GM12891 (cell line): ENCODE data around the gene ARHGEF9.
"Not testable (repeated sequence)": the region's sequence is repeated elsewhere in the genome, so short reads cannot be mapped to it uniquely, and the experiment has no call there.

Experiments
- DNase-seq: peaks from one replicate; pipeline ENCODE4 v3.0.0; 2011; ENCODE audit warnings: low spot score; ENCODE audit not compliant: insufficient read length
- FAIRE-seq: peaks from 2 replicates; lab custom pipeline; 2011; peaks lifted over from hg19 to GRCh38; lab: Jason Lieb, UNC
- PAX5 ChIP-seq: IDR thresholded peaks from 2 replicates; pipeline ENCODE4 v1.6.1; 2011; ENCODE audit warnings: low read length, moderate library complexity, mild to moderate bottlenecking; ENCODE audit not compliant: insufficient read depth, severe bottlenecking
- POLR2A ChIP-seq: IDR thresholded peaks from 2 replicates; pipeline ENCODE4 v1.6.1; 2011; ENCODE audit warnings: low read depth, low read length, control low read depth
- POLR2AphosphoS5 ChIP-seq: IDR thresholded peaks from 2 replicates; pipeline ENCODE4 v1.6.1; 2011; ENCODE audit warnings: low read depth, low read length, control low read depth
- POU2F2 ChIP-seq: IDR thresholded peaks from 2 replicates; pipeline ENCODE4 v1.6.1; 2011; ENCODE audit warnings: low read depth, mild to moderate bottlenecking, control low read depth, low read length, moderate library complexity
- SPI1 ChIP-seq: IDR thresholded peaks from 2 replicates; pipeline ENCODE4 v1.6.1; 2011; ENCODE audit warnings: low read depth, low read length, control low read depth
- TAF1 ChIP-seq: IDR thresholded peaks from 2 replicates; pipeline ENCODE4 v1.6.1; 2011; ENCODE audit warnings: low read depth, low read length, control low read depth

Gene ARHGEF9

DNA sequence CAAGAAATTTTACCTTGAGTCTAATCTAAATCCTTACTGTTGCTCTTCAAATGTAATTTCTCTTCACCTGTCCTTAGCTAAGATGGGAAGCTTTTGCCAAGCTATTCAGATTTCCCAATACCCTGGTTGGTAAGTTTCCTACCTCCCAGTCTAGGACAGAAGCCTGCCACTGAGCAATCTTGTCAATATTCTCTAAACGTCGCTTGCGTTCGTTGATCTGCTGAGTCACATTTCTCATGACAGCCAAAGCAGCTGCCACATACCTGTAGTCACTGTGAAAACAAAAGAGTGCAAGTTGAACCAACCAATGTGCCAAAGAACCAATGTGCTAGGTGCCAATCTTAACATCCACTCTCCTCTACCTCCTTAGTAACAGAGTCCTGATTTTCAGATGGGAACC is 111.1 kb downstream of the ARHGEF9 start:
- FAIRE-seq (no peak), DNase-seq (no peak)
- TF ChIP-seq POU2F2 (no peak), TAF1 (no peak), POLR2AphosphoS5 (no peak), POLR2A (no peak), SPI1 (no peak), PAX5 (no peak)

DNA sequence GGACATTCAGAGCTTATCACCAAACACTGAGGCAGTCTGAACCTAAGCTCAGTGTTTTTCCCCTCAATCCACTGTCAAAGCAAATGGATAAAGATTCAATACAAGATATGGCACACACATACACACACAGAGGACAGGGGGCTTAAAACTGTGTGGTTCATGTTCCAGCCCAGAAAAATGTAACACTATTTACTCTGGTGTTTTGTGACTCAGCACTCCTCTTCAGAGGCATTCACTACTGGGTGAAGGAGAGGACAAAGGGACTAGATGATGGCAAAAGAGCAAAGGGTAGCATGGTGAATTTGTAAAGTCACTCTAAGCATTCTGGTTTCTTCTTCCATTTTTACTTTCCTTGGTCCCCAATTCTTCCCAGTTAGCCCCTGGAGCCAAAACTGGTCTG is 120.3 kb downstream of the ARHGEF9 start:
- no peak for TF ChIP-seq PAX5
- TF ChIP-seq POU2F2 = no peak
- TF ChIP-seq SPI1 = no peak
- TF ChIP-seq POLR2A = no peak
- no peak for TF ChIP-seq POLR2AphosphoS5
- TF ChIP-seq TAF1 = no peak
- DNase-seq = no peak
- no peak for FAIRE-seq

DNA sequence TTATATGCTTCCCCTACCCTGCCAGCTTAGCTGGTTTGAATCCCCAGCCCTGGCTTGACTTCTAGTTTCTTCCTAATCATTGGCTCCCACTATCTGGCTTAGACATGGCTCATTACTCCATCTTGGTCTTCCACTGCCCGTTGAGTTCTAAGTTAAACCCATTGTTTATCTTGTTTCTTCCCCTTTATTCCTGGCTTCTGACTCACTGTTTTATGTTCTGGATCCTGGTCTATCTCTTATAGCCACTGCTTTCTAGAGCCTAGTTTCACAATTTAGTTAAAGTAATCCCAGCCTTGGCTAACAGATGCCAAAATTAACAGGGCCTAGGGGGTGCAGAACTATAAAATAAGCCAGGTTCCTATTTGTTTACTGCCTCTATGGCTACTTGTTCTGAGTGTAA is 120.9 kb downstream of the ARHGEF9 start:
- FAIRE-seq (no peak), DNase-seq (no peak)
- TF ChIP-seq POU2F2 = no peak
- TF ChIP-seq TAF1 = no peak
- TF ChIP-seq POLR2AphosphoS5 = no peak
- no peak for TF ChIP-seq POLR2A
- TF ChIP-seq SPI1 = no peak
- TF ChIP-seq PAX5 = no peak

DNA sequence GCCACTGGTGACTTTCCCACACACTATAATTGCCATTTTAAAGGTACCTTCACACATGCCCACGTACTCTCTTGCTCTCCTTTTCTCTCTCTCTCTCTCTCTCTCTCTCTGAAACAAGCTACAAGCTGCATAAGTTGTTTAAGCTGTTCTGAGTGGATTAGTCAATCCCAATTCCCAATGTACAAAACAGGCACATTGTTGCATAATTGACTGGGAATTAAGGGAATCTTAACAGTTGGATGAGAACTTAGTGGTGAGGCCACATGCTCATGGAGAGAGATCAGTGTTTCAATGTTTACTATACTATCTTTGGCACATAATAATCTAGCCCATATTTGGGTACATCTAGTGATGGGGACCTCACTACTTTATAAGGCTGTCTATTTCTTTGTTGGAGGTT is 123.3 kb downstream of the ARHGEF9 start:
- TF ChIP-seq POLR2A = no peak
- no peak for TF ChIP-seq POU2F2
- TF ChIP-seq TAF1 = no peak
- no peak for TF ChIP-seq PAX5
- no peak for TF ChIP-seq SPI1
- no peak for TF ChIP-seq POLR2AphosphoS5
- FAIRE-seq (no peak), DNase-seq (no peak)

DNA sequence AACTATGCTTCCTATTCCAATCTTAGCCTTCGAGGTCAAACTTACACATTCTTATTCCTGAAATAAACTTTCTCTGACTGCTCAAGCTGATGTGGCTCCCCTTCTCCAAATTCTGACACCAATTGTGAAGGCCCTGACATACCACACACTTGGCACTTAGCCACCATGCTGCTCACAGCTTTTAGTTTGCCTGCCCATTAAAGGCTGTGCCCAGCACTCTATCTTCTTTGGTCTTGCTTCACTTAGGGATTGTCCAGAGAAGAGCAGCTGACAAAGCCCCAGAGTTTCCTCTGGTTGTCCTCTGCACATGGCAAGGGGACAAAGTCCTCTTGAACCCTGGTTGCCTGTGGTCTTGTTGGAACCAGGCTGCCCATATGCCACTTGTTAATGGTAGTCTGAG is 126.1 kb downstream of the ARHGEF9 start:
- no peak for FAIRE-seq
- TF ChIP-seq PAX5 = no peak
- TF ChIP-seq POLR2AphosphoS5 = no peak
- no peak for TF ChIP-seq POU2F2
- no peak for TF ChIP-seq POLR2A
- no peak for TF ChIP-seq SPI1
- TF ChIP-seq TAF1 = no peak
- DNase-seq = no peak

DNA sequence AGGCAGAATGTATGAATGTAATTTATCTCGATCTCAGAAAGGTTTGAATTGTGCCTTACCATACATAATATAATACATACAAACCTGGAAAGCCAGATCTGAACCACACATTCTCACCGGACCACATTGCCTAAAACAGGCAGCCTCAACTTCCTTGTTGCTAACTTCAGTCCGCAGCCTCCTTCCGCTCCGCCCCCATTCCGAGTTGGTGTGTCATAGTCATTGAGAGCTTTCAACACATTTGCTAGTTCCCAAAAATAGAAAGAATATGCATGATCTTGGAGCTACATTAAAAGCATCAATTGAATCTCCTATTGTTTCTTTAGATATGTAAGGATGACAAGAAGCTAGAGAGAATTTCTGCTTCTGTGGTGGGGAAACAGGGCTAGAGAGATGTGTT is 127.2 kb downstream of the ARHGEF9 start:
- FAIRE-seq (no peak), DNase-seq (no peak)
- TF ChIP-seq TAF1 (no peak), POLR2AphosphoS5 (no peak), PAX5 (no peak), POLR2A (no peak), POU2F2 (no peak), SPI1 (no peak)

DNA sequence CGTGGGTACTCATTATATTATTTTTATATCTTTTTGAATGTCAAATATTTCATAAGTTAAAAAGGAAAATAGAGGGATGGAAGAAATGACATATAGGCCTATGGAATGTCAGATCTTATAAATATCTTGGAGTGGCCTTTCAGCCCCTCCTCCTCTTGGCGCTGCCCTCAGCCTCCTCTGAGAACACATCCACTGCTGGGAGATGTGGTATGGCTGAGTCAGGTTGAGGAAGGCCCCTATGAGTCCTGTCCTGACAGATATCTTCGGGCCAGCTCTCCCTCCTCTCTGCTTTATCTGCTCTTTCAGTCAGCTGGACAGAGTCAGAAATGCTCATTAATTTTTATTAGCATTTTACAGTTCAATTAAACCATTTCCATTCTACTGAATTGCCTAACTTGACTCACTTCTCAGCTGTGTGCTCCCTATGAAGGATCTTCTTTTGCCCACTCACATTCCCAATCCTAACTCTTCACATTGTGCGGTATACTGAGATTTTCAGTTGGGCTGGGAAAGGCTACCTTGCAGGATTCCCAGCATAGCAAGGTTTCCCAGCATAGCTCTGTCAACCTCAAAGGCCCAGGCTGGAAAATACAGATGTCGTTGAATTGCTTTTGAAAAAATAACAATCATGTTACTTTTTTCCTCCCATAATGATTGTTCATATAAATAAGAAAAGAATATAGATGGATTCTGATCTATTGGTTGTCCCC is 128.0 kb downstream of the ARHGEF9 start:
- FAIRE-seq (no peak), DNase-seq (no peak)
- no peak for TF ChIP-seq TAF1
- TF ChIP-seq POLR2AphosphoS5 = no peak
- no peak for TF ChIP-seq SPI1
- no peak for TF ChIP-seq POU2F2
- no peak for TF ChIP-seq POLR2A
- TF ChIP-seq PAX5 = no peak

DNA sequence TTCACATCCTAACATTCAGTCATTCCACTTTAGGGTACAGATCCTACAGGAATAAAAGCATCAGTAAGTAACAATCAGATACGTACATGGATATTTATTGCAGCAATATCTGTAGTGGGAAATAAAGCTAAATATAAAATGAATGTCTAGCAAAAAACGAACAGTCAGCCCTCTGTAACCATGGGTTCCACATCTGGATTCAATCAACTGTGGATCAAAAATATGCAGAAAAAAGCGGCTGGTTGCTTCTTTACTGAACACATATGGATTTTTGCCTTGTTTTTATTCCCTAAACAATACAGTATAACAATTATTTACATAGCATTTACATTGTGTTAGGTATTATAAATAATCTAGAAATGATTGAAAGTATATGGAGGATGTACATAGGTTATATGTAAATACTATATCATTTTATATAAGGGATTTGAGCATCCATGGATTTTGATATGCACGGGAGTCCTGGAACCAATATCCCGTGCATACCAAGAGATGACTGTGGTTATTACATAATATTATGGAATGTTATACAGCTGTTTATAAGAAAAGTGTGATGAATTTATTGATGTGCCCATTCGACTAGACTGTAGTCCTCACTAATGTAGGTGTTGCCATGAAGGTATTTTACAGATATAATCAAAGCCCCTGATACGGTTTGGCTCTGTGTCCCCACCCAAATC is 132.8 kb downstream of the ARHGEF9 start:
- DNase-seq (no peak), FAIRE-seq (no peak)
- no peak for TF ChIP-seq POLR2AphosphoS5
- no peak for TF ChIP-seq POU2F2
- no peak for TF ChIP-seq POLR2A
- TF ChIP-seq SPI1 = no peak
- no peak for TF ChIP-seq PAX5
- TF ChIP-seq TAF1 = no peak

DNA sequence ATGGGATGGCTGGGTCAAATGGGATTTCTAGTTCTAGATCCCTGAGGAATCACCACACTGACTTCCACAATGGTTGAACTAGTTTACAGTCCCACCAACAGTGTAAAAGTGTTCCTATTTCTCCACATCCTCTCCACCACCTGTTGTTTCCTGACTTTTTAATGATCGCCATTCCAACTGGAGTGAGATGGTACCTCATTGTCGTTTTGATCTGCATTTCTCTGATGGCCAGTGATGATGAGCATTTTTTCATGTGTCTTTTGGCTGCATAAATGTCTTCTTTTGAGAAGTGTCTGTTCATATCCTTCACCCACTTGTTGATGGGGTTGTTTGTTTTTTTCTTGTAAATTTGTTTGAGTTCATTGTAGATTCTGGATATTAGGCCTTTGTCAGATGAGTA is 139.3 kb downstream of the ARHGEF9 start:
- FAIRE-seq = not testable (repeated sequence)

DNA sequence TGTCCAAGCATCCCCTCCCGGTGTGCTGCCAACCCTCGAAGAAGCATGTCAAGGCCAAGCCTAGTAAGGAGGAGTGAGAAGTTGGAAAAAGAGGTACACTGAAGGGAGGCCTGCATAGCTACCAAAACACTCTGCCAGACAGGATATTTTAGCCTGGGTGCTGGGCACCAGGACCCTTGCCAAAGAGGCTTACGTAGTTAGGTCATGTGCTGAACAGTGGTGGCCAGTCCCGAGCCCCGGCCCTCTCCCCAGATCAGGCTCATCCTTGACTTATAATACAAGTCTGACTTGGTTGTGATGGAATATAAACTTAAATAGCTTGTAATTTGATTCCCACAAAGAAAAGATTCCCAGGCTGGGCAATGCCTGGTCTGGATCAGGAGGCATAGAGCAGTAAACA is 149.3 kb downstream of the ARHGEF9 start:
- DNase-seq = no peak
- no peak for FAIRE-seq
- TF ChIP-seq TAF1 (no peak), PAX5 (no peak), POU2F2 (no peak), POLR2A (no peak), SPI1 (no peak), POLR2AphosphoS5 (no peak)

More for the DNA sequence above, 139.3 kb downstream of the ARHGEF9 start:
- DNase-seq = not testable (repeated sequence)

DNA sequence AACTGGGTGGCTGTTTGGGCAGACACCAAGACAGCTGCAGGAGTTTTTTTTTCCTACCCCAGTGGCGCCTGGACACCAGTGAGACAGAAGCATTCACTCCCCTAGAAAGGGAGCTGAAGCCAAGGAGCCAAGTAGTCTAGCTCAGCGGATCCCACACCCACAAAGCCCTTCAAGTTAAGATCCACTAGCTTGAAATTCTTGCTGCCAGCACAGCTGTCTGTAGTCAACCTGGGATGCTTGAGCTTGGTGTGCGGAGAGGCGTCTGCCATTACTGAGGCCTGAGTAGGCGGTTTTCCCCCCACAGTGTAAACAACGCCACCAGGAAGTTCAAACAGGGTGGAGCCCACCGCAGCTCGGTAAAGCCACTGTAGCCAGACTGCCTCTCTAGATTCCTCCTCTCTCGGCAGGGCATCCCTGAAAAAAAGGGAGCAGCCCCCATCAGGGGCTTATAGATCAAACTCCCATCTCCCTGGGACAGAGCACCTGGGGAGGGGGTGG is 171.4 kb downstream of the ARHGEF9 start:
- DNase-seq (no peak), FAIRE-seq (no peak)
- no peak for TF ChIP-seq TAF1
- TF ChIP-seq POLR2A = no peak
- no peak for TF ChIP-seq PAX5
- TF ChIP-seq POU2F2 = no peak
- TF ChIP-seq SPI1 = no peak
- TF ChIP-seq POLR2AphosphoS5 = no peak
